Ecto neural progenitor cell (in vitro differentiated cells): ENCODE results near the gene NR0B2.
A peak's percentile ranks its signal among the peaks of the same experiment; 100 is the strongest.
"Not testable (repeated sequence)": the region's sequence is repeated elsewhere in the genome, so short reads cannot be mapped to it uniquely, and the experiment has no call there.

Experiments used
- DNase-seq: peaks from one replicate; pipeline ENCODE4 v3.0.0-alpha.2; 2018; ENCODE audit warnings: low spot score

NR0B2 gene

DNA sequence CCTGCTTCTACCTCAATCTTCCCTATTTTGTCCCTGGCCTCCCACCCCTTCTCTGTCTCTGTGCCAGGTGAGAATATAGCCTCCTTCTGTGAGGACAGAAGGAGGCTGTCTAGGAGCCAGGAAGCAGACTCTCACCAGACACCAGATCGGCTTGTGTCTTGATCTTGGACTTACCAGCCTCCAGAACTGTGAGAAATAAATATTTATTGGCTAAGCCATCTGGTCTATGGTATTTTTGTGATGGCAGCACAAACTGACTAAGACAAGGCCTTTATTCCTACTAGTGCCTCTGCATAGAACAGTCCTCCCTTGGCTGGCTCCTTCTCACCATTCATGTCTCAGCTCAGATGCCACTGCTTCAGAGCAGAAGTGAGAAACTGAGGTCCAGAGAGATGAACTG, 25.5 kb downstream of the NR0B2 start:
- no peak for DNase-seq

DNA sequence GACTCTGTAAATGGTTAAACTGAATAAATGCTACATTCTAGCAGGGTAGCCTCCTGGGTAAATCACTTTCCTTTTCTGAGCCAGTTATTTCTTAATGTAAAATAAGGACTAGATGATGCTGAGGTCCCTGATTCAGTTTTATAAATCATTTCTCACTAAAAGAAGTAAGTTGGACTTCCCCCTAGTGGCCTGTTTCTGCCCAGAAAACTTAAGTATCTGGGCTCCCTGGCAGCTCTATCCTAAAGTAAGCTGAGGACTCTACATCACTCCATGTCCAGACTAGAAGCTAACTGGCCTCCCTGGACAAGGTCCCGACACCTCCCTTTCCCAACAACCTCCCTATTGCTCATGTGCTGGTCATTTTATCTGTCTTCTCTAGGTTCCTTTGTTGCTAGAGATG, 26.6 kb downstream of the NR0B2 start:
- DNase-seq, result no peak

DNA sequence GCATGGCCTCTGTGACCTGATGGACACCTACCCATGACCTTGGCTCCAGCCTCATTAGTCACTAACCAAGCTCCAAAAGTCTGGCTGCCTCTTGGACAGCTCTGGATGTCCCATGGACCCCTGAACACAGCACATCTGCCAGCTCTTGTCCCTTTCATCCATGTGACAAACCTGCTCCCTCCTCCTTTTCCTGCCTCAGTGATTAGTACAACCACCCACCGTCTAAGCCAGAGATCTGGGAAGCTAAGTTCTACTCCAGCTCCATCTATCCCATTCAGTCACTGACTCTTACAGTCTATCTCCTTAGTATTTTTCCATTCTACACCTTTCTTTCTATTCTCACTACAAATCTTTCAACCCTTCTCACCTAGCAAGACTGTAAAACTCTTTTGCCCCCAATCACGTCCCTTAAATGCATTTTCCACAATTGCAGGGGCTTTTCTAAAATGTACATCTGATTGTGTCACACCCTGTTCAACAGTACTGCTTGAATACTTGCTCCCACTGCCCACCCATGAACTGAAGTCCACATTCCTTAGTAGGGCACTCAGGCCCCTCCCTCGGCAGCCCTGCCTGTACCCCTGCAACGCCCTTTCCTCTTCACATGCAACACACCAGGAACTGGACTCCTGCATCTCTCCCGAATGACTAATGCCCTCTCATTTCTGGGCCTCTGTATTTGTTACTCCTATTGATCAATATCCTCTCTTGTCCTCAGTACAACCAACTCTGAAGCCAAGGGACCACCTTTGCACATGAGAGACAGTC, 30.9 kb downstream of the NR0B2 start:
- DNase-seq, result no peak

DNA sequence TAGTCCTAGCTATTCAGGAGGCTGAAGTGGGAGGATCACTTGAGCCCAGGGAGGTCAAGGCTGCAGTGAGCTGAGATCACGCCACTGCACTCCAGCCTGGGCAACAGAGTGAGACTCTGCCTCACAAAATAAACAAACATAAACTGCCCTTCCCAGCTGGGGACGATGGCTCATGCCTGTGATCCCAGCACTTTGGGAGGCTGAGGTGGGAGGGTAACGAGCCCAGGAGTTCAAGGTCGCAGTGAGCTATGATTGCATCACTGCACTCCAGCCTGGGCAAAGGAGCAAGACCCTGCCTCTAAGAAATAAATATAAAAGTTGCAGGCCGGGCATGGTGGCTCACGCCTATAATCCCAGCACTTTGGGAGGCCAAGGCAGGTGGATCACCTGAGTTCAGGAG, 32.2 kb downstream of the NR0B2 start:
- not testable (repeated sequence) for DNase-seq

DNA sequence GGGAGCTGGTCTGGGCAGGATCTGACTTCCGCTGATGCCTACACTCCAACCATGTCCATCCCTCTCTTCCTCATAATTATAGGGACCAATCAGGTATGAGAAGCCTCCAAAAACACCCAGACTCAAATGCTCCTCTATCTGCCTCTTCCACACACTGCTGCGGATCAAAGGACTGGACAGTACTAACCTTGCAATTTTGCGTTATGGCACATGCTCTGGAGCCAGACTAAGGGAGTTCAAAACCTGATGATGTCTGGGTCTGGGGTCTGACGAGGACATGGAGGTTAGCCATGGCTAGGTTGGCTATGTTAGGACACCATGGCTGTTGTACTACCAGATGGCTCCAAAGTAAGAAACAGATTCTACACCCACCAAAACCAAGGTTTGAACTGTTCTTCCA, 34.0 kb downstream of the NR0B2 start:
- DNase-seq, result no peak

DNA sequence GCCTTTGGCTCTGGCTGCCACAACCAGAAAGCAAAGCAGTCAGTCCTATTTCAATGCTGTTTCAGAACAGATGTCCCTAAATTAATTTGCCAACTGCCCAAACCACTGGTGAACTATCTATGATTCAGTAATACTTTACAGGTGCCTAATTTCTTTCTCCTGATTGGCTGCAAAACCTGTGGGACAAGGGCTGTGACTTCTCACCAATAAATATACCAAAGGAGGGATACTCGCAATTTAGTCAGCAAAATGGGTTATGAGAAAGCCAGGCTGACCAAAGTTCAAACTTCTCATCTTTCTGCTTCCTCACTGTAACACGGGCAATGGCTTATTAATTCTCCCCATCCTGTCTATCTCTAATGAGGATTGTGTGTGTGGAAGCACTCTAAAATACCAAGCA, 36.4 kb downstream of the NR0B2 start:
- DNase-seq, result no peak

DNA sequence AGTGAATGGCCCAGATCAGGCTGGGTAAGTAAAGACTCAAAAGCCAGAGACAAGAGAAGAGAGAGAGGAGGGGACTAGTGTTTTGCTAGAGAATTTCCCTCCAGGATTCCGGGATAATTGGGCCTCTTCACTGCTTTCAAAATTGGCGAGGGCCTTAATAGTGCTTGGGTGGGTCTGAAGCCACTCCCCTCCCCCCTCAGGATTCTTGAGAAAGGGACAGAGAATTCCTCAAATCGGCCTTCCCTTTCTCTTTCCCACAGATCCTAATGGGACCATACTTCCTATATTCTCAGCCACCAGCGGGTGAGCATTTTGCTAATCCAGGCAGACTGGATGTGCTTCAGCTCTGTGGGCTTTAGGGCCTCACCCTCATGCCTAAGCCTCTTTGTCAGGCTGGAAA, 38.9 kb downstream of the NR0B2 start:
- DNase-seq, result no peak

DNA sequence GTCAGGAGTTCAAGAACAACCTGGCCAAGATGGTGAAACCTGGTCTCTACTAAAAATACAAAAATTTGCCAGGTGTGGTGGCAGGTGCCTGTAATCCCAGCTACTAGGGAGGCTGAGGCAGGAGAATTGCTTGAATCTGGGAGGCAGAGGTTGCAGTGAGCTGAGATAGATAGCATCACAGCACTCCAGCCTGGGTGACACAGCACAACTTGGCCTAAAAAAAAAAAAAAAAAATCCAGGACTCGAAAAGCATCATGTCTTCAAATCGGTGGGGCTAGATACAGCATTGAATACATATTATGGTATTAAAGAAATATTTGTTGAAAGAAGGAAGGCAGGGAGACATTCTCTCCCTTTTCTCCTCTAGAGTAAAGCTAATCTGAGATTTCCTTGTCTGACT, 40.7 kb downstream of the NR0B2 start:
- DNase-seq, result not testable (repeated sequence)

DNA sequence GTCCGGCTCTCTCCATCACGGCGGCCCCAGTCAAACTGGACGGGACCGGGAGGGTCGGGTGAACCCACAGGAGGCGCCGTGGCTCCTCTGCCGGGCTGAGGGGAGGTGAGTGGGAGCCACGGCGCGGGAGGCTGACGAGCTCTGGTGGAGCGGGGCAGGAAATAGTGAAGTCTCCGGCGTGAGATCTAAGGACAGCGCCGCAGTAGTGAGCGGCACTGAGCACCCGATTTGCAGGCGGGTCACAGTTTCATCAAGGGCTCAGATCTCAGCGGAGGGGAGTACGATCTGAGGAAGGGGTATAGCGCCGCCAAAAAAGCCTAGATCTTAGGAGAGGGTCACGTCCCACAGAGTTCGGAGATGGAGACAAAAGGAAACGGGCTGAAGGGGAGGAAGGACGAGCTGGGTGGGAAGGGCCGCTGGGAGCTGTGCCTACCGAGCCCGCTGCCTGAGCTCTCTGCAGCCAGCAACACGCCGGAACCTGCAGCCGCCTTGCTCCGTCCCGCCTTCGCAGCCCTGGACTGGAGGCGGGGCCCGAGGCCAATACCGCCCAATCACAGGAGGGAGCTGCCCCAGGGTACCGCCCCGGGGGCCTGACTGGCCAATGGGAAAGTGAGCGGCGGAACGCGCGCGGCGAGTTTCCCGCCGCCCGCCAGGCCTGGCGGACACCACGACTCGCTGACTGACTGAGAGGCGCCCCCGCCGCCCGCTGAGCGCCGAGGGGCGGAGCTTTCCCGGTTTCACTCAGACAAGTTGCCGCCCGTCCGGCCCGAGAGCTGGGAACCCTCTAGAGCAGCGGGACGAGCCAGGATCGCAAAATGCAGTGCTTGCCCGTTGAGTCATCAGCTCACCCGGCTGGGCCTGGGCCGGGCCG, 48.9 kb downstream of the NR0B2 start:
- peak; percentile 99 for DNase-seq

DNA sequence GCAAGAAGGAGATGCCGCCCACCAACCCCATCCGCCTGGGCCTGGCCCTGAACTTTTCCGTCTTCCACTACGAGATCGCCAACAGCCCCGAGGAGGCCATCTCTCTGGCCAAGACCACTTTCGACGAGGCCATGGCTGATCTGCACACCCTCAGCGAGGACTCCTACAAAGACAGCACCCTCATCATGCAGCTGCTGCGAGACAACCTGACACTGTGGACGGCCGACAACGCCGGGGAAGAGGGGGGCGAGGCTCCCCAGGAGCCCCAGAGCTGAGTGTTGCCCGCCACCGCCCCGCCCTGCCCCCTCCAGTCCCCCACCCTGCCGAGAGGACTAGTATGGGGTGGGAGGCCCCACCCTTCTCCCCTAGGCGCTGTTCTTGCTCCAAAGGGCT, 50.1 kb downstream of the NR0B2 start:
- no peak for DNase-seq

DNA sequence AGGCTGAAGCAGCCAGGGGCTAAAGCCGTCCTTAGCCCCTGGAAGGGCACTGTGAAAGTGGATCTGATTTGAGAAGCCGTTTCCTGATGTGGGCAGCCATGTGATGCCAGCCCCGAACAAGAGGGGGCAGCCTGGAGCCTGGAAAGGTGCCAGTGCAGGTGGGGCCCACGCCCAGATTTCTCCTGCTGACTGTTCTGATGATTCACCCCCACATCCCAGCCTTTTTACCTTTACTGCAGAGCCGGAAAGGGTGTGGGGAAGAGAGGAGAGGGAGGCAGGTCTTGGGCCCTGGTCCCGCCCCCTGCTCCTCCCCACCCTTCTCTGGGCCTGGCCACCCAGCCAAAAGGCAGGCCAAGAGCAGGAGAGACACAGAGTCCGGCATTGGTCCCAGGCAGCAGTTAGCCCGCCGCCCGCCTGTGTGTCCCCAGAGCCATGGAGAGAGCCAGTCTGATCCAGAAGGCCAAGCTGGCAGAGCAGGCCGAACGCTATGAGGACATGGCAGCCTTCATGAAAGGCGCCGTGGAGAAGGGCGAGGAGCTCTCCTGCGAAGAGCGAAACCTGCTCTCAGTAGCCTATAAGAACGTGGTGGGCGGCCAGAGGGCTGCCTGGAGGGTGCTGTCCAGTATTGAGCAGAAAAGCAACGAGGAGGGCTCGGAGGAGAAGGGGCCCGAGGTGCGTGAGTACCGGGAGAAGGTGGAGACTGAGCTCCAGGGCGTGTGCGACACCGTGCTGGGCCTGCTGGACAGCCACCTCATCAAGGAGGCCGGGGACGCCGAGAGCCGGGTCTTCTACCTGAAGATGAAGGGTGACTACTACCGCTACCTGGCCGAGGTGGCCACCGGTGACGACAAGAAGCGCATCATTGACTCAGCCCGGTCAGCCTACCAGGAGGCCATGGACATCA, 50.7 kb downstream of the NR0B2 start, which contains the start of gene SFN:
SFN (plus strand) TSS at position 369 of the 904 bp plus-strand sequence; CDS start at position 433, 64 bp downstream.
- peak; percentile 62 for DNase-seq

DNA sequence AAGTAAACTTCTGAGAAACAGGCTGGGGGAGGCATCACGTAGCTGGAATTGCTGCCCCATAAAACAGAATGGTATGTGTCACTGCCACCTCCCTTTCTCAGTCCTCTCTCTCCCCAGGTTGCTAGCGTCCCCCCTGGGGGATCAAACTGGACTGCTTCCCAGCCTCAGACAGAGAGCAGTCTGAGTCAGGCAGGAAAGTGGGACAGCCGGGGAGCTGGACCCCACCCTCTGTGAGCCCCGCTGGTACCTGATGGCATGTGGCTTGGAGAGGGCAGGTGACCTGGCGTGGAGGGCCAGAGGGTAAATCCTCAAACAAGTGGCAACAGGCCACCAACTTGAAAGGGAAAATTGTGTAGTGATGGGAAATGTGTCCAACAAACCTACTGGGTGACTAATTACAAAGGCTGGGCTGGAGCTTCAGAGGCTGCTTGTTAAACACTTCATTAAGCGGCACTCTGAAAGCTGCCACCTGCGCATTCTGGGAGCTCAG, 51.8 kb downstream of the NR0B2 start:
- DNase-seq, result no peak
